IMR-90 (cell line): ENCODE measurements around the gene PLA2G4C. TPM values are rescaled to one million over a fixed set of nuclear protein-coding genes. Genes with fewer than 3 reads are reported as not detected.

Experiments
- ATAC-seq: fragments of 200-7000 bp; cut with Tn5 transposase; 2 replicates; pipeline ENCODE4 v1.9.1; 2020; ENCODE audit warnings: low read depth, mild to moderate bottlenecking, moderate library complexity
- BruUV-seq: library from RNA; stranded (reverse); fragments of 400-500 nt; replicated peaks from 2 replicates; lab custom pipeline; 2021; lab: Mats Ljungman, UMichigan
- CTCF ChIA-PET: fragments of 300-600 bp; formaldehyde crosslinking; extraction: SDS; loops from one replicate; lab custom pipeline; 2021; ENCODE audit warnings: antibody characterized with exemption; lab: Yijun Ruan, JAX
- POLR2A ChIA-PET: fragments of 300-600 bp; sonication (Branson Sonifier 250); formaldehyde crosslinking; loops from one replicate; lab custom pipeline; 2022; ENCODE audit warnings: antibody characterized with exemption; ENCODE audit not compliant: unreplicated experiment; lab: Charles Lee
- DNase-seq: peaks from one replicate; pipeline ENCODE4 v3.0.0; 2013
- H2AFZ ChIP-seq: replicated peaks from 2 replicates; pipeline ENCODE3; 2013; ENCODE audit warnings: low read length, mild to moderate bottlenecking; ENCODE audit not compliant: poor library complexity
- H2AK5ac ChIP-seq: 2 replicates; pipeline ENCODE4 v1.6.1; 2013; ENCODE audit warnings: low read depth, low read length, inconsistent platforms
- H2AK9ac ChIP-seq: replicated peaks from 2 replicates; pipeline ENCODE3; 2013; ENCODE audit warnings: mild to moderate bottlenecking, low read depth, low read length, moderate library complexity; ENCODE audit not compliant: poor library complexity
- H2BK120ac ChIP-seq: 2 replicates; pipeline ENCODE4 v1.6.1; 2013; ENCODE audit warnings: low read depth, low read length, inconsistent platforms
- H2BK15ac ChIP-seq: 3 replicates; pipeline ENCODE4 v1.6.1; 2013; ENCODE audit warnings: low read depth, low read length, inconsistent platforms
- H2BK20ac ChIP-seq: 2 replicates; pipeline ENCODE4 v1.6.1; 2013; ENCODE audit warnings: low read depth, mild to moderate bottlenecking, inconsistent platforms, low read length, moderate library complexity
- H2BK5ac ChIP-seq: 2 replicates; pipeline ENCODE4 v1.6.1; 2013; ENCODE audit warnings: mild to moderate bottlenecking, low read depth, low read length, inconsistent platforms; ENCODE audit not compliant: poor library complexity, severe bottlenecking
- H3K14ac ChIP-seq: replicated peaks from 2 replicates; pipeline ENCODE4 v1.6.1; 2013; ENCODE audit warnings: low read depth, low read length, inconsistent platforms
- H3K18ac ChIP-seq: 2 replicates; pipeline ENCODE4 v1.6.1; 2013; ENCODE audit warnings: low read depth, low read length, control low read depth
- H3K23ac ChIP-seq: 2 replicates; pipeline ENCODE4 v1.6.1; 2013; ENCODE audit warnings: low read depth, low read length, inconsistent platforms
- H3K27ac ChIP-seq: 2 replicates; pipeline ENCODE4 v1.5.1; 2013; ENCODE audit warnings: mild to moderate bottlenecking, control low read depth, low read length; ENCODE audit not compliant: insufficient read depth
- H3K27me3 ChIP-seq: 2 replicates; pipeline ENCODE4 v1.6.1; 2013; ENCODE audit warnings: low read length; ENCODE audit not compliant: control insufficient read depth, insufficient read depth
- H3K36me3 ChIP-seq: 2 replicates; pipeline ENCODE4 v1.6.1; 2013; ENCODE audit warnings: low read length, mixed read lengths; ENCODE audit not compliant: control insufficient read depth, insufficient read depth
- H3K4ac ChIP-seq: 2 replicates; pipeline ENCODE4 v1.6.1; 2013; ENCODE audit warnings: low read depth, low read length, inconsistent platforms
- H3K4me1 ChIP-seq: 2 replicates; pipeline ENCODE4 v1.6.1; 2013; ENCODE audit warnings: low read length, mixed read lengths; ENCODE audit not compliant: control insufficient read depth, insufficient read depth
- H3K4me2 ChIP-seq: 2 replicates; pipeline ENCODE4 v1.6.1; 2013; ENCODE audit warnings: low read depth, mild to moderate bottlenecking, control low read depth, low read length, moderate library complexity
- H3K4me3 ChIP-seq: 2 replicates; pipeline ENCODE4 v1.5.1; 2013; ENCODE audit warnings: low read depth, mild to moderate bottlenecking, control low read depth, low read length, moderate library complexity; ENCODE audit not compliant: insufficient read depth
- H3K56ac ChIP-seq: 2 replicates; pipeline ENCODE4 v1.6.1; 2013; ENCODE audit warnings: low read length, inconsistent platforms; ENCODE audit not compliant: insufficient read depth; ENCODE audit errors: extremely low read depth
- H3K79me1 ChIP-seq, 2 experiments: 2 replicates each; pipeline ENCODE4 v1.6.1; 2013; ENCODE audit warnings: low read length in 2 of 2, inconsistent platforms in 1 of 2, low read depth in 1 of 2
- H3K9ac ChIP-seq: 2 replicates; pipeline ENCODE4 v1.6.1; 2013; ENCODE audit warnings: low read depth, low read length, control low read depth
- H3K9me1 ChIP-seq: 2 replicates; pipeline ENCODE4 v1.6.1; 2013; ENCODE audit warnings: low read length, inconsistent platforms; ENCODE audit not compliant: insufficient read depth
- H3K9me3 ChIP-seq: 2 replicates; pipeline ENCODE4 v1.6.1; 2013; ENCODE audit warnings: low read length; ENCODE audit not compliant: control insufficient read depth, insufficient read depth
- H4K20me1 ChIP-seq: 2 replicates; pipeline ENCODE4 v1.6.1; 2013; ENCODE audit warnings: low read length, inconsistent platforms; ENCODE audit not compliant: insufficient read depth
- H4K5ac ChIP-seq: 2 replicates; pipeline ENCODE4 v1.6.1; 2013; ENCODE audit warnings: mild to moderate bottlenecking, low read depth, low read length, control low read depth
- H4K8ac ChIP-seq, 2 experiments: 2 replicates each; pipeline ENCODE4 v1.6.1; 2013; ENCODE audit warnings: low read depth in 2 of 2, low read length in 2 of 2, control low read depth in 1 of 2, inconsistent platforms in 1 of 2
- H4K91ac ChIP-seq: 2 replicates; pipeline ENCODE4 v1.6.1; 2013; ENCODE audit warnings: low read depth, low read length, inconsistent platforms; ENCODE audit not compliant: insufficient read depth
- BHLHE40 ChIP-seq: fragments of 150-350 bp; IDR thresholded peaks from 2 replicates; pipeline ENCODE4 v1.6.1; 2016; ENCODE audit warnings: mild to moderate bottlenecking, low read depth, low read length
- CEBPB ChIP-seq: IDR thresholded peaks from 2 replicates; pipeline ENCODE4 v1.6.1; 2012; ENCODE audit warnings: low read depth, low read length, improper control_type of control experiment
- CHD1 ChIP-seq: IDR thresholded peaks from 2 replicates; pipeline ENCODE4 v1.6.1; 2012; ENCODE audit warnings: low read depth, low read length, improper control_type of control experiment
- FOS ChIP-seq: fragments of 150-350 bp; IDR thresholded peaks from 2 replicates; pipeline ENCODE4 v1.6.1; 2016; ENCODE audit warnings: low read depth, low read length
- MAFK ChIP-seq: IDR thresholded peaks from 2 replicates; pipeline ENCODE4 v1.6.1; 2012; ENCODE audit warnings: low read depth, low read length, improper control_type of control experiment
- MAZ ChIP-seq: IDR thresholded peaks from 2 replicates; pipeline ENCODE4 v1.6.1; 2012; ENCODE audit warnings: low read depth, mild to moderate bottlenecking, low read length, improper control_type of control experiment, moderate library complexity, borderline replicate concordance
- MXI1 ChIP-seq: IDR thresholded peaks from 2 replicates; pipeline ENCODE4 v1.6.1; 2012; ENCODE audit warnings: low read depth, mild to moderate bottlenecking, low read length, moderate library complexity, borderline replicate concordance
- NFE2L2 ChIP-seq: fragments of 150-350 bp; IDR thresholded peaks from 2 replicates; pipeline ENCODE4 v1.6.1; 2016; ENCODE audit warnings: low read depth, mild to moderate bottlenecking, low read length
- POLR2A ChIP-seq: IDR thresholded peaks from 2 replicates; pipeline ENCODE4 v1.6.1; 2012; ENCODE audit warnings: mild to moderate bottlenecking, low read depth, low read length
- RAD21 ChIP-seq: IDR thresholded peaks from 2 replicates; pipeline ENCODE4 v1.6.1; 2012; ENCODE audit warnings: low read length, improper control_type of control experiment
- RFX5 ChIP-seq: IDR thresholded peaks from 2 replicates; pipeline ENCODE4 v1.8.0; 2012; ENCODE audit warnings: low read depth, mild to moderate bottlenecking, low read length, moderate library complexity
- SMC3 ChIP-seq: fragments of 150-350 bp; IDR thresholded peaks from 2 replicates; pipeline ENCODE4 v1.6.1; 2016; ENCODE audit warnings: low read depth, mild to moderate bottlenecking, antibody characterized with exemption, low read length, moderate library complexity
- WGBS, 2 experiments: methylation state at CpG; one replicate each; pipeline versions ENCODE4 v1.1.5 to v1.1.7; 2013; ENCODE audit warnings: missing lambda C conversion rate in 2 of 2; ENCODE audit not compliant: insufficient read length in 1 of 2; ENCODE audit errors: extremely low coverage in 2 of 2; 5-methylcytosine and 5-hydroxymethylcytosine counted together
- dilution Hi-C: fragments of 300-500 bp; cut with HindIII; formaldehyde crosslinking; loops from one replicate; pipeline ENCODE4 v1.14.3; 2018; ENCODE audit warnings: low sequenced_read_pairs; ENCODE audit not compliant: unreplicated experiment
- in situ Hi-C: fragments of 300-500 bp; cut with MboI; formaldehyde crosslinking; loops from 3 replicates; pipeline ENCODE4 v1.14.3; 2019; ENCODE audit warnings: low sequenced_read_pairs, inconsistent platforms, mixed read lengths
- intact Hi-C: fragments of 100-400 bp; cut with micrococcal nuclease; formaldehyde crosslinking; loops from 2 replicates; pipeline ENCODE4 v1.10.0; 2022
- polyA plus RNA-seq, 3 experiments: library from polyadenylated mRNA; depleted of rRNA; stranded (reverse); fragments of >200 nt; gene quantifications; 2 replicates each; pipeline ENCODE4 v1.2.3, GENCODE V29; 2012; ENCODE audit warnings: low replicate concordance in 1 of 3
- total RNA-seq: library from RNA; depleted of rRNA; stranded (reverse); fragments of >200 nt; gene quantifications from 2 replicates; pipeline ENCODE4 v1.2.3, GENCODE V29; 2012
- TF ChIP-seq, protein P1 (sequence below): fragments of 150-350 bp; IDR thresholded peaks from 2 replicates; pipeline ENCODE4 v1.6.1; 2016; ENCODE audit warnings: low read depth, mild to moderate bottlenecking, low read length, moderate library complexity, borderline replicate concordance
- TF ChIP-seq, protein P2 (sequence below): conservative IDR thresholded peaks from 2 replicates; pipeline ENCODE4 v1.5.1; 2012; ENCODE audit warnings: mild to moderate bottlenecking, low read depth, low read length, improper control_type of control experiment

The PLA2G4C gene
- total and polyA plus RNA-seq, 2 of the 4 experiments (the other 2 are of a cell fraction) = 4.3 to 5.7 TPM

GRCh38 chr19:48004236-48004635 lies 106.4 kb downstream of the PLA2G4C start:
- Histone ChIP-seq H2BK20ac (no peak overlapping the region), H4K20me1 (no peaks in the 10 kb centered on the region), H4K5ac (no peak overlapping the region), H3K4me2 (no peak overlapping the region), H3K9ac (no peak overlapping the region), H3K9me1 (no peaks in the 10 kb centered on the region), H3K56ac (no peak overlapping the region), H2AK5ac (no peak overlapping the region), H3K79me1 (no peaks in the 10 kb centered on the region), H3K27me3 (no peaks in the 10 kb centered on the region), H2BK5ac (no peak overlapping the region), H3K23ac (no peak overlapping the region), H4K91ac (no peak overlapping the region), H2AK9ac (no peak overlapping the region), H3K4me3 (no peak overlapping the region), H3K9me3 (no peaks in the 10 kb centered on the region), H3K14ac (no peak overlapping the region), H3K27ac (no peak overlapping the region), H3K4ac (no peak overlapping the region), H2AFZ (no peak overlapping the region), H3K18ac (no peak overlapping the region), H3K4me1 (no peaks in the 10 kb centered on the region), H2BK120ac (no peak overlapping the region), H3K36me3 (no peaks in the 10 kb centered on the region), H2BK15ac (no peak overlapping the region), H4K8ac (no peak overlapping the region)
- dilution Hi-C loops (no loop called here), in situ Hi-C loops (no loop called here), intact Hi-C loops (no loop called here)
- no peak for ATAC-seq
- WGBS, 2 experiments = 25% methylated on average over 4 of the region's 6 CpGs; no CpG with 5 or more reads in 1 of the 2 experiments
- POLR2A ChIA-PET = no interaction called here
- no peak for DNase-seq
- TF ChIP-seq RAD21 = no peak
- TF ChIP-seq POLR2A = no peak
- TF ChIP-seq MXI1 = no peak
- TF ChIP-seq RFX5 = no peak
- TF ChIP-seq NFE2L2 = no peak
- no peak for TF ChIP-seq BHLHE40
- TF ChIP-seq SMC3 = no peak
- no peak for TF ChIP-seq FOS
- TF ChIP-seq, protein P1, sequence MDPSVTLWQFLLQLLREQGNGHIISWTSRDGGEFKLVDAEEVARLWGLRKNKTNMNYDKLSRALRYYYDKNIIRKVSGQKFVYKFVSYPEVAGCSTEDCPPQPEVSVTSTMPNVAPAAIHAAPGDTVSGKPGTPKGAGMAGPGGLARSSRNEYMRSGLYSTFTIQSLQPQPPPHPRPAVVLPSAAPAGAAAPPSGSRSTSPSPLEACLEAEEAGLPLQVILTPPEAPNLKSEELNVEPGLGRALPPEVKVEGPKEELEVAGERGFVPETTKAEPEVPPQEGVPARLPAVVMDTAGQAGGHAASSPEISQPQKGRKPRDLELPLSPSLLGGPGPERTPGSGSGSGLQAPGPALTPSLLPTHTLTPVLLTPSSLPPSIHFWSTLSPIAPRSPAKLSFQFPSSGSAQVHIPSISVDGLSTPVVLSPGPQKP = no peak
- TF ChIP-seq MAZ = no peak
- TF ChIP-seq MAFK = no peak
- no peak for TF ChIP-seq CEBPB
- TF ChIP-seq, protein P2, sequence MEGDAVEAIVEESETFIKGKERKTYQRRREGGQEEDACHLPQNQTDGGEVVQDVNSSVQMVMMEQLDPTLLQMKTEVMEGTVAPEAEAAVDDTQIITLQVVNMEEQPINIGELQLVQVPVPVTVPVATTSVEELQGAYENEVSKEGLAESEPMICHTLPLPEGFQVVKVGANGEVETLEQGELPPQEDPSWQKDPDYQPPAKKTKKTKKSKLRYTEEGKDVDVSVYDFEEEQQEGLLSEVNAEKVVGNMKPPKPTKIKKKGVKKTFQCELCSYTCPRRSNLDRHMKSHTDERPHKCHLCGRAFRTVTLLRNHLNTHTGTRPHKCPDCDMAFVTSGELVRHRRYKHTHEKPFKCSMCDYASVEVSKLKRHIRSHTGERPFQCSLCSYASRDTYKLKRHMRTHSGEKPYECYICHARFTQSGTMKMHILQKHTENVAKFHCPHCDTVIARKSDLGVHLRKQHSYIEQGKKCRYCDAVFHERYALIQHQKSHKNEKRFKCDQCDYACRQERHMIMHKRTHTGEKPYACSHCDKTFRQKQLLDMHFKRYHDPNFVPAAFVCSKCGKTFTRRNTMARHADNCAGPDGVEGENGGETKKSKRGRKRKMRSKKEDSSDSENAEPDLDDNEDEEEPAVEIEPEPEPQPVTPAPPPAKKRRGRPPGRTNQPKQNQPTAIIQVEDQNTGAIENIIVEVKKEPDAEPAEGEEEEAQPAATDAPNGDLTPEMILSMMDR = no peak
- no peak for TF ChIP-seq CHD1
- no TSS peak for BruUV-seq
- CTCF ChIA-PET = no interaction called here
